HG02763 (cell line): ENCODE measurements around the gene PPP1R12B.
"Not testable (repeated sequence)": the region's sequence is repeated elsewhere in the genome, so short reads cannot be mapped to it uniquely, and the experiment has no call there.

Source experiments
- ATAC-seq: cut with Tn5 transposase; IDR thresholded peaks from one replicate; pipeline ENCODE4 v1.9.1; 2021; ENCODE audit warnings: mild to moderate bottlenecking, moderate library complexity; ENCODE audit not compliant: unreplicated experiment

The PPP1R12B gene

GRCh38 chr1:202480640-202481039, 132.1 kb downstream of the PPP1R12B start:
- ATAC-seq, result not testable (repeated sequence)

- not testable (repeated sequence) for ATAC-seq
These were observed 134.9 kb downstream of the PPP1R12B start for GRCh38 chr1:202483362-202483761.

DNA sequence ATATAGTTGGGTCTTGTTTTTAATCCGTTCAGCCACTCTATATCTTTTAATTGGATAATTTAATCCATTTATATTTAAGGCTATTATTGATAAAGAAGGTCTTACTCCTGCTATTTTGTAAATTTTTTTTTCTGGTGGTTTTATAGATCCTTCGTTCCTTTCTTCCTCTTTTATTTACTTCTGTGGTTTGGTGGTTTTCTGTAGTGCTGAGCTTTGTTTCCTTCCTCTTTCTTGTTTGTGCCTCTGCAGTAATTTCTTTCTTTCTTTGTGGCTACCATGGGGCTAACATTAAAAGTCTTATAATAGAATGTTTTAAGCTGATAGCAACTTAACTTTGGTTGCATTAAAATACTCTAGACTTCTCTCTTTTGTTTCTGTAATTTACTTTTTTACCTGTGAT, 135.5 kb downstream of the PPP1R12B start:
- ATAC-seq, result not testable (repeated sequence)

DNA sequence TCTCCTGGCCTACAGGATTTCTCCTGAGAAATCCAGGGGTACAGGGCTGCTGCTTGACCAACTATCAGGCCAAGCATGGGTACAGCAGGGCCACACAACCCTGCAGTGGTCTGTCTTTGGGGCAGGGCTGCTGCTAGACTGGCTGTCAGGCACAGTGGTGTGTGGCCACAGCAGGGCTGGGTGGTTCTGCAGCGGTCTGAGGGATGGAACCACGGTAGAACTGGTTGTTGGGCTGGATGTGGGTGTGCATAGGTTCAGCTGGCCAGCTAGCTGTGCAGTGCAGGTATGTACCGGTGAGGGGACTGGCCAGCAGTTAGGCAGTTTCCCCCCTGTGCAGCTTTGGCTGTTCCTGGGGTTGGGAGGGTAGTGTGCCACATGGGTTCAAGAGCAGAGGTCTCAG, 136.3 kb downstream of the PPP1R12B start:
- ATAC-seq, result not testable (repeated sequence)

GRCh38 chr1:202488178-202488649, 139.7 kb downstream of the PPP1R12B start:
- not testable (repeated sequence) for ATAC-seq

DNA sequence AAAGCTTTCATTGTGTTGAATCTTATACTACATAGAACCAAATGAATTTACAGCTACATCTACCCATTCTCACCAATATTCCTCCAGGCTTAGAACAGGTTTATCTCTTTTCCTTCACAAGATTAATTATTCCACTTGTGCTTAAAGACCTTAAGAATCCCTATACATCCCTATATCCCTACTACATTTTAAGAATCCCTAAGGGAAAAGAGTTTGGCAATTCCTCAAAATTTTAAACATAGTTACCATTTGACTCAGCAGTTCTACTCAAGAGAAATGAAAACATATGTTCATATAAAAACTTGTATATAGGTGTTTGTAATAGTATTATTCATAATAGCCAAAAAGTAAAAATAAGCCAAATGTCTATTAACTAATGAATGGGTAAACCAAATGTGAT, 140.6 kb downstream of the PPP1R12B start:
- not testable (repeated sequence) for ATAC-seq

DNA sequence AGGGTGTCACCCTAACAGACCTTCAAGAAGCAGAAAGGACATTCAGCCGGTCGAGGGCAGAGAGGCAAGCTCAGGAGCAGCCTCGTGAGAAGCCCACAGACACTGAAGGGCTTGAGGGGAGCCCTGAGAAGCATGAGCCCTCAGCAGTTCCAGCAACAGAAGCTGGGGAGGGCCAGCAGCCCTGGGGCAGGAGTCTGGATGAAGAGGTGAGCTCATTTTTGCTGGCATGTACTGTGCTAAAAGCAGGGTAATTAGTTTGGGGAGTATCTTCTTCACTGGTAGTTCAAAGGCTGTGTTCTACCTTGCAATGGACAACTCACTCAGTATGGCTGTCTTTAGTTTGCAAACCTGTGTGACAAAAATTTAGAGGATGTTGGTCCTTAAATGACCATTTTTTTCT, 144.6 kb downstream of the PPP1R12B start:
- not testable (repeated sequence) for ATAC-seq

DNA sequence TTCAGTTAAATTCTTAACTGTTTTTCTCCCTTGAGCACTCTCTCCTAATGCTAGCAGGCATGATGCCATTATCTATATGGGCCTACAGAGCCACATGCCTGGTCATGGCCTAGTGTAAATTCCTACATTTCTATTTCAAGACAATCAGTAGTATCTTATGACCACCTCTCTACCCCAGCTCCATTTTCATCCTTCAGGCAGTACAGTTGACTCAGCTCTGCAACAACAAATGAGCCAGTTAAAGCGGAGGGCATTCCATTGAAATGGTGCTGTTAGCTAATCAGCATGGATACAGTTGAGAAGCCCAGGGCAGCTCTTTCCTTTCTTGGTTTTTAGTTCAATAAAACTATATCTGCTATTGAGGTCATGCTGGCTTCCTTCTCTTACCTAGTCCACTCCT, 150.0 kb downstream of the PPP1R12B start:
- no peak for ATAC-seq

- ATAC-seq, result not testable (repeated sequence)
These were observed 151.5 kb downstream of the PPP1R12B start for GRCh38 chr1:202499997-202500396.

DNA sequence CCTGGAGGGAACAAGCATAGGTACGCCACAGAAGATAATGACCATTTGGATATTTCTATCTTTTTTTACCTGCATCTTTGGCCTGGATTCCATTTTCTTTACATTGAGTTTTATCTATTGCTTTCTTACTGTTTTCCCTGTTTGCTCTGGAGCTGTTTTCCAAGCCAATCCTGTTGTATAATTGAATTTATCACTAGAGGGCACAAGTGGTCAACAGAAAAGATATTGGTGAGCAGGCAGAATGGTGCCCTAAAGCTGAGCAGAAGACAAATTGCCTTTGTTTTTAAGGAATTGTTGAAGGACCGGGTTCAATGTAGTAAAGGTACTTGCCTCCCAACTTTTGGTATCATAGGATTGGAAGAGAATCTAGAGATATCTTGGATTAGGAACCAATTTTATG, 152.8 kb downstream of the PPP1R12B start:
- ATAC-seq, result no peak

- no peak for ATAC-seq
These were observed 156.9 kb downstream of the PPP1R12B start for GRCh38 chr1:202505356-202505755.

- ATAC-seq, result not testable (repeated sequence)
These were observed 157.5 kb downstream of the PPP1R12B start for GRCh38 chr1:202505880-202506575.

GRCh38 chr1:202508863-202509262, 160.4 kb downstream of the PPP1R12B start:
- ATAC-seq, result not testable (repeated sequence)

DNA sequence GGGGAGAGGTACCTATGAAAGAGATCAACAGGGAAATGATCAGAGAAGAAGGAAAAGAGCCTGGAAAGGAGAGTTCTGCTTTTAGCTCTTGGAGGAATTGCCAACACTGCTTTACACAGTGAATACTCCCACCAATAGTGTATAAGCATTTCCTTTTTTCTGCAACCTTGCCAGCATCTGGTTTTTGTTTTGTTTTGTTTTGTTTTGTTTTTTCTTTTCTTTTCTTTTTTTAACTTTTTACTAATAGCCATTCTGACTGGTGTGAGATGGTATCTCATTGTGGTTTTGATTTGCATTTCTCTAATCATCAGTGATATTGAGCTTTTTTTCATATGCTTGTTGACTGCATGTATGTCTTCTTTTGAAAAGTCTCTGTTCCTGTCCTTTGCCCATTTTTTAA, 165.4 kb downstream of the PPP1R12B start:
- not testable (repeated sequence) for ATAC-seq

GRCh38 chr1:202516434-202516877, 168.0 kb downstream of the PPP1R12B start:
- no peak for ATAC-seq

DNA sequence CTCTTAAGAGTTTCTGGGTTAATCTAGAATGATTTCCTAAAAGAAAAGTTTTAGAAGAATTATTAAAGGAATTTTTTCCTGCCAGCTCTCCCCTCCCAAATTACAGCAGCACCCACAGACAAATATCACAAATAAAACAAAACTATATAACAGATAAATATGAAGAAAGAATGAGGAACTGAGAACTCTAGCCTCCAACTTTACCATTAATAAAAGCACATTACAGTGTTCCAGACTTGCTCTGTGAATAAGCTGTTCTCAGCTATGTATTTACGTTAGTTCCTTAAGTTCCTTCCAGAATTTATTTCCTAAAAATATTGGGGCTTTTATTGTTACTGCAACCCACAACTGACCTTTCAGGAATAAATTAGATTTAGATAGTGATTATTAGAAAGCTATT, 168.6 kb downstream of the PPP1R12B start:
- ATAC-seq, result not testable (repeated sequence)

DNA sequence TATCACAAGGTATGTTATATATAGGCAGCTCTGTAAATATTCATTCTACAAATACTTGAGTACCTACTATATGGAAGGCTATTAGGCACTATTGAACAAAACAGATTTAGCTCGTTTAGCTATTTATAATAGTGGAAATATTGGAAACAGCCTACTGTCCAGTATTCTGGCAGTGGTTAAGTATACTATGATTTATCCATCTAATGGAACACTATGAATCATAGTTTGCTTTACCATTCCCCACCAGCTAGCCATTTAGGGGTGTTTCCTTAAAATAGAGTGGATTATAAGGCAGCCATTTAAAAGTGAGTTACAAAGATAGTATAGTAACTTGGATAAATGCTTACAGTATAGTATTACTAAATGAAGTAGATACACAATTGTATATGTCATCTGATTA, 169.7 kb downstream of the PPP1R12B start:
- ATAC-seq, result not testable (repeated sequence)

GRCh38 chr1:202518905-202519304, 170.4 kb downstream of the PPP1R12B start:
- ATAC-seq, result not testable (repeated sequence)

DNA sequence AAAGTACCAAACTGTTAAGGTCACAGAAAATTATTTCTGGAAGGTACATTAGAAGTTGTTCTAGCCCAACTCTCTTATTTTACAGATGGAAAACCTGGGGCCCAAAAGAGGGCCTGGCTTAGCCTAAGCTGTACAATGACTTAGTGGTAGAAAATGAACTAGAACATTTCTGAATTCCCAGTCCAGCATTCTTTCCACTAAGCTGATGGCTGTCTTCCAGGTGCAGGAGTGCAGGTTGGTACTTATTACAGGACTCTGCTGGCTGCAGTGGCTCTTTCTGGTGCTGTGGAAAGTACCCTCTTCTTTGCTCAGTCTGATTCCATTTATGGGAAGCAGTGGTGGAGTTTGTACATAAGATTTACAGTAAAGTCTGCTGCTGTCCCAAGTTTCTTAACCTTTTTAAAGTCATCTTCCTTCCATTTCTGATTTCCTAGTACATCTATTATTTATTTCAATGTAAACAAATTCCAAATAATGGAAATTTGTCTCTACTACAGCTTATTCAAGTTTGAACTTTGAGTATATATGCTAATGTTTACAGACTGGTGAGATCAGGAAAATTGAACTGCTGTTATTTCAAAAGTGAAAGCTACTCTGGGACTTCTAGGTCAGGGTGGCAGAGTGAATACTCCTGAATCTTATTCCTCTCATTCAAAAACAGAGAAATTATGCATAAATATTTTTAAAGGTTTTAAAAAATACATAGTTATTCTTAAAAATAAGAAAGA, 171.8 kb downstream of the PPP1R12B start:
- not testable (repeated sequence) for ATAC-seq

GRCh38 chr1:202520857-202521216, 172.3 kb downstream of the PPP1R12B start:
- not testable (repeated sequence) for ATAC-seq

DNA sequence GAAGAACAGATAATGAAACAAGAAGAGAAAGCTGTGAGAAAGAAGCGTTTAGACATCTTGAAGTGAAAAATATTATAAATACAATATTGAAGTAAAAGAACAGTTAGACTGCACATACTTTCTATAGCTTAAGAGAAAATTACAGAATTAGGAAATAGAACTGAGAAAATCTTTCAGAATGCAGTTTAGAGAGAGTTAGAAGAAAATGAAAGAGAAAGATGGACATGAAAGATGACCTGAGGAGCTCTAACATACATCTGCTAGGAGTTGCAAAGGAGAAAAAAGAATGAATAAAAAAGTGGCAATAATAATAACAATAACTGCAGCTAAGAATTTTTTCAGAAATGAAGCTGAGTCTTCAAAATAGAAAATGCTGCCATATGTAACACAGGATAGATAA, 173.0 kb downstream of the PPP1R12B start:
- ATAC-seq, result not testable (repeated sequence)

- ATAC-seq, result no peak
These were observed 173.4 kb downstream of the PPP1R12B start for GRCh38 chr1:202521886-202522285.
